ENCODE measurements around the gene ENO3.

DNA sequence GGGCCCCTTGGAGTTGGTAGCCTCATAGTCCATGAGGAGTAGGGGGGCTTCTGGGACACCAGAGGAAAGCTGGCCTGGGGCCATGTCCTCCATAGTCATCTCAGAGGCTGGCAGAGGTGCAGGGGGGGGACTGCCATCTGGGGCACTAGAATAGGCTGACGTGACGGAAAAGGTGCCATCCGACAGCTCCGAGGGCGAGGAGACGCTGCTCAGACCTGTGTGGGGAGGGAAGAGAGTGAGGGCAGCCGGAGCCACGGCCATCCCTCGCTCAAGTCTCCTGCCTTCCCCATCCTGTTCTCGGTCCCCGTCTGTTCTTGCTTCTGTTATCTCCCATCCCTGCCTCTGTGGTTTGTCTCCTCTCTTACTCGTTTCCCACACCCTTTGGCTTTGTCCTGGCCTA lies 21.4 kb downstream of the ENO3 start:
- no peak for TF ChIP-seq POLR2AphosphoS5 (IDR thresholded peaks at IDR 0.05)
- TF ChIP-seq, protein P1, sequence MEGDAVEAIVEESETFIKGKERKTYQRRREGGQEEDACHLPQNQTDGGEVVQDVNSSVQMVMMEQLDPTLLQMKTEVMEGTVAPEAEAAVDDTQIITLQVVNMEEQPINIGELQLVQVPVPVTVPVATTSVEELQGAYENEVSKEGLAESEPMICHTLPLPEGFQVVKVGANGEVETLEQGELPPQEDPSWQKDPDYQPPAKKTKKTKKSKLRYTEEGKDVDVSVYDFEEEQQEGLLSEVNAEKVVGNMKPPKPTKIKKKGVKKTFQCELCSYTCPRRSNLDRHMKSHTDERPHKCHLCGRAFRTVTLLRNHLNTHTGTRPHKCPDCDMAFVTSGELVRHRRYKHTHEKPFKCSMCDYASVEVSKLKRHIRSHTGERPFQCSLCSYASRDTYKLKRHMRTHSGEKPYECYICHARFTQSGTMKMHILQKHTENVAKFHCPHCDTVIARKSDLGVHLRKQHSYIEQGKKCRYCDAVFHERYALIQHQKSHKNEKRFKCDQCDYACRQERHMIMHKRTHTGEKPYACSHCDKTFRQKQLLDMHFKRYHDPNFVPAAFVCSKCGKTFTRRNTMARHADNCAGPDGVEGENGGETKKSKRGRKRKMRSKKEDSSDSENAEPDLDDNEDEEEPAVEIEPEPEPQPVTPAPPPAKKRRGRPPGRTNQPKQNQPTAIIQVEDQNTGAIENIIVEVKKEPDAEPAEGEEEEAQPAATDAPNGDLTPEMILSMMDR (IDR thresholded peaks at IDR 0.05) = no peak

All from suprapubic skin (tissue), 3 donors.